Immature natural killer cell (primary cell): ENCODE data around the gene MAN2A1. TPM values are rescaled to one million over a fixed set of nuclear protein-coding genes. Genes with fewer than 3 reads are reported as not detected.
"Not testable (repeated sequence)": the region's sequence is repeated elsewhere in the genome, so short reads cannot be mapped to it uniquely, and the experiment has no call there.

ENCODE experiments used
- DNase-seq, 3 donors: peaks; one replicate each; pipeline ENCODE4 v3.0.0; 2022; ENCODE audit warnings: mixed read lengths in 1 of 3
- H3K27ac Mint-ChIP-seq, 6 donors: one replicate each; pipeline ENCODE4 v1.8.0; 2020; ENCODE audit warnings: mixed read lengths in 6 of 6, mild to moderate bottlenecking in 5 of 6, inconsistent platforms in 4 of 6, moderate library complexity in 3 of 6
- H3K27me3 Mint-ChIP-seq, 3 donors: one replicate each; pipeline ENCODE4 v1.8.0; 2020 to 2021; ENCODE audit warnings: low read depth in 3 of 3, mild to moderate bottlenecking in 3 of 3, mixed read lengths in 3 of 3, moderate library complexity in 3 of 3, inconsistent platforms in 1 of 3
- H3K36me3 Mint-ChIP-seq, 3 donors: one replicate each; pipeline ENCODE4 v1.8.0; 2020; ENCODE audit warnings: mixed read lengths in 3 of 3, inconsistent platforms in 2 of 3, mild to moderate bottlenecking in 2 of 3
- H3K4me1 Mint-ChIP-seq, 2 donors: one replicate each; pipeline ENCODE4 v1.8.0; 2020; ENCODE audit warnings: inconsistent platforms in 2 of 2, mild to moderate bottlenecking in 2 of 2, mixed read lengths in 2 of 2, moderate library complexity in 1 of 2
- H3K4me3 Mint-ChIP-seq, 5 donors: one replicate each; pipeline ENCODE4 v1.8.0; 2020; ENCODE audit warnings: mild to moderate bottlenecking in 5 of 5, mixed read lengths in 5 of 5, inconsistent platforms in 3 of 5, moderate library complexity in 3 of 5
- H3K9me3 Mint-ChIP-seq, 6 donors: one replicate each; pipeline ENCODE4 v1.8.0; 2020; ENCODE audit warnings: mild to moderate bottlenecking in 6 of 6, mixed read lengths in 6 of 6, inconsistent platforms in 4 of 6, moderate library complexity in 3 of 6
- polyA plus RNA-seq, 3 donors: library from polyadenylated mRNA; unstranded; fragments of 300-500 nt; fragmentation: Illumina TruSeq; gene quantifications; one replicate each; pipeline ENCODE4 v1.2.3, GENCODE V29; 2021

The MAN2A1 gene
- polyA plus RNA-seq, 3 donors from 2014 or later: 12.4 to 18.1 (median 14.4) TPM

GRCh38 chr5:109885205-109885604 lies 195.5 kb downstream of the MAN2A1 start:
- Mint-ChIP-seq H3K4me3 (no peak overlapping the region), H3K36me3 (no peaks in the 10 kb centered on the region), H3K27me3 (peaks cover 0 to 6% (median 0%) of the 10 kb centered on the region in 3 donors), H3K4me1 (peaks cover 2 to 7% of the 10 kb centered on the region in 2 donors), H3K27ac (no peak overlapping the region), H3K9me3 (no peaks in the 10 kb centered on the region)
- DNase-seq: no peak

GRCh38 chr5:109888989-109889388 lies 199.3 kb downstream of the MAN2A1 start:
- Mint-ChIP-seq H3K27ac (no peak overlapping the region), H3K4me1 (no peaks in the 10 kb centered on the region), H3K9me3 (peaks cover 0 to 4% (median 1%) of the 10 kb centered on the region in 6 donors), H3K36me3 (peaks cover 0 to 6% (median 3%) of the 10 kb centered on the region in 3 donors), H3K4me3 (no peak overlapping the region), H3K27me3 (peaks cover 0 to 5% (median 2%) of the 10 kb centered on the region in 3 donors)
- DNase-seq: no peak

- DNase-seq, H3K27ac Mint-ChIP-seq, H3K4me3 Mint-ChIP-seq, H3K27me3 Mint-ChIP-seq, H3K36me3 Mint-ChIP-seq, H3K4me1 Mint-ChIP-seq, H3K9me3 Mint-ChIP-seq: not testable (repeated sequence)
Measured at GRCh38 chr5:109893271-109893670, 203.5 kb downstream of the MAN2A1 start.

- DNase-seq: no peak
- Mint-ChIP-seq H3K27me3 (peaks cover 2 to 4% (median 4%) of the 10 kb centered on the region in 3 donors), H3K9me3 (peaks cover 0 to 1% (median 0%) of the 10 kb centered on the region in 6 donors), H3K36me3 (no peaks in the 10 kb centered on the region), H3K27ac (no peak overlapping the region), H3K4me3 (no peak overlapping the region), H3K4me1 (no peaks in the 10 kb centered on the region)
Measured at GRCh38 chr5:109898269-109899162, 208.8 kb downstream of the MAN2A1 start.

- H3K27ac Mint-ChIP-seq: no peak overlapping the region
- DNase-seq: no peak
Measured at GRCh38 chr5:109899163-109899535, 209.4 kb downstream of the MAN2A1 start.

GRCh38 chr5:109900461-109900860 lies 210.7 kb downstream of the MAN2A1 start:
- Mint-ChIP-seq H3K27ac (no peak overlapping the region), H3K36me3 (no peaks in the 10 kb centered on the region), H3K27me3 (peaks cover 2 to 6% (median 4%) of the 10 kb centered on the region in 3 donors), H3K4me1 (no peaks in the 10 kb centered on the region), H3K4me3 (no peak overlapping the region), H3K9me3 (peaks cover 0 to 1% (median 0%) of the 10 kb centered on the region in 6 donors)
- DNase-seq: no peak

More at GRCh38 chr5:109899163-109899535, 209.4 kb downstream of the MAN2A1 start:
- H3K4me3 Mint-ChIP-seq: no peak overlapping the region
- no peaks in the 10 kb centered on the region for H3K36me3 Mint-ChIP-seq
- peaks cover 2 to 4% (median 4%) of the 10 kb centered on the region in 3 donors for H3K27me3 Mint-ChIP-seq
- H3K9me3 Mint-ChIP-seq: peaks cover 0 to 1% (median 0%) of the 10 kb centered on the region in 6 donors
- no peaks in the 10 kb centered on the region for H3K4me1 Mint-ChIP-seq

GRCh38 chr5:109900911-109901627 lies 211.3 kb downstream of the MAN2A1 start:
- no peak for DNase-seq

GRCh38 chr5:109901628-109901981 lies 211.9 kb downstream of the MAN2A1 start:
- no peaks in the 10 kb centered on the region for H3K36me3 Mint-ChIP-seq
- H3K4me3 Mint-ChIP-seq: no peak overlapping the region
- H3K27me3 Mint-ChIP-seq: peaks cover 2 to 6% (median 4%) of the 10 kb centered on the region in 3 donors
- H3K9me3 Mint-ChIP-seq: no peaks in the 10 kb centered on the region
- no peaks in the 10 kb centered on the region for H3K4me1 Mint-ChIP-seq
- H3K27ac Mint-ChIP-seq: no peak overlapping the region
- no peak for DNase-seq

More at GRCh38 chr5:109900911-109901627, 211.3 kb downstream of the MAN2A1 start:
- Mint-ChIP-seq H3K27ac (no peak overlapping the region), H3K4me3 (no peak overlapping the region), H3K9me3 (no peaks in the 10 kb centered on the region), H3K4me1 (no peaks in the 10 kb centered on the region), H3K36me3 (no peaks in the 10 kb centered on the region), H3K27me3 (peaks cover 2 to 6% (median 4%) of the 10 kb centered on the region in 3 donors)

- H3K27ac Mint-ChIP-seq: no peak overlapping the region
- no peak for DNase-seq
- H3K9me3 Mint-ChIP-seq: no peaks in the 10 kb centered on the region
- no peaks in the 10 kb centered on the region for H3K4me1 Mint-ChIP-seq
- no peak overlapping the region for H3K4me3 Mint-ChIP-seq
- peaks cover 2 to 8% (median 6%) of the 10 kb centered on the region in 3 donors for H3K27me3 Mint-ChIP-seq
- H3K36me3 Mint-ChIP-seq: no peaks in the 10 kb centered on the region
Measured at GRCh38 chr5:109903061-109903460, 213.3 kb downstream of the MAN2A1 start.

GRCh38 chr5:109905906-109906305 lies 216.2 kb downstream of the MAN2A1 start:
- H3K4me1 Mint-ChIP-seq: no peaks in the 10 kb centered on the region
- no peak overlapping the region for H3K27ac Mint-ChIP-seq
- DNase-seq: no peak
- H3K36me3 Mint-ChIP-seq: no peaks in the 10 kb centered on the region
- H3K4me3 Mint-ChIP-seq: no peak overlapping the region
- H3K9me3 Mint-ChIP-seq: no peaks in the 10 kb centered on the region
- H3K27me3 Mint-ChIP-seq: peaks cover 2 to 8% (median 6%) of the 10 kb centered on the region in 3 donors

GRCh38 chr5:109907189-109907588 lies 217.5 kb downstream of the MAN2A1 start:
- H3K4me1 Mint-ChIP-seq: no peaks in the 10 kb centered on the region
- DNase-seq: no peak
- H3K36me3 Mint-ChIP-seq: no peaks in the 10 kb centered on the region
- peaks cover 0 to 7% (median 6%) of the 10 kb centered on the region in 3 donors for H3K27me3 Mint-ChIP-seq
- H3K4me3 Mint-ChIP-seq: no peak overlapping the region
- no peaks in the 10 kb centered on the region for H3K9me3 Mint-ChIP-seq
- no peak overlapping the region for H3K27ac Mint-ChIP-seq

GRCh38 chr5:109907731-109908130 lies 218.0 kb downstream of the MAN2A1 start:
- Mint-ChIP-seq H3K36me3 (no peaks in the 10 kb centered on the region), H3K27ac (no peak overlapping the region)

GRCh38 chr5:109908366-109908765 lies 218.6 kb downstream of the MAN2A1 start:
- no peak overlapping the region for H3K27ac Mint-ChIP-seq
- peaks cover 0 to 5% (median 3%) of the 10 kb centered on the region in 3 donors for H3K27me3 Mint-ChIP-seq
- no peaks in the 10 kb centered on the region for H3K4me1 Mint-ChIP-seq

More at GRCh38 chr5:109907731-109908130, 218.0 kb downstream of the MAN2A1 start:
- H3K4me3 Mint-ChIP-seq: no peak overlapping the region
- H3K9me3 Mint-ChIP-seq: no peaks in the 10 kb centered on the region
- H3K4me1 Mint-ChIP-seq: no peaks in the 10 kb centered on the region
- no peak for DNase-seq
- H3K27me3 Mint-ChIP-seq: peaks cover 0 to 5% (median 4%) of the 10 kb centered on the region in 3 donors

GRCh38 chr5:109910874-109911273 lies 221.1 kb downstream of the MAN2A1 start:
- Mint-ChIP-seq H3K4me1 (no peaks in the 10 kb centered on the region), H3K4me3 (no peak overlapping the region), H3K9me3 (no peaks in the 10 kb centered on the region), H3K27ac (no peak overlapping the region), H3K36me3 (no peaks in the 10 kb centered on the region), H3K27me3 (peaks cover 0 to 5% (median 0%) of the 10 kb centered on the region in 3 donors)
- DNase-seq: no peak

More at GRCh38 chr5:109908366-109908765, 218.6 kb downstream of the MAN2A1 start:
- Mint-ChIP-seq H3K4me3 (no peak overlapping the region), H3K9me3 (no peaks in the 10 kb centered on the region), H3K36me3 (no peaks in the 10 kb centered on the region)
- DNase-seq: no peak
